ENCODE data around the gene PTH2. TPM values are rescaled to one million over a fixed set of nuclear protein-coding genes. Genes with fewer than 3 reads are reported as not detected.
A peak's percentile ranks its signal among the peaks of the same experiment; 100 is the strongest.

The PTH2 gene
- total and polyA plus RNA-seq, 9 donors, result 0.28 TPM; not detected in 8

- peak; percentile 39 for DNase-seq
- Histone ChIP-seq H3K4me3 (ENCODE audit: low read length) (no peak overlapping the region), H3K27me3 (ENCODE audit: control insufficient read depth, insufficient read depth, low read length) (peaks cover 97% of the 10 kb centered on the region), H3K36me3 (ENCODE audit: control insufficient read depth, insufficient read depth, low read length) (no peaks in the 10 kb centered on the region), H3K4me1 (ENCODE audit: control insufficient read depth, insufficient read depth, low read length) (peaks cover 19% of the 10 kb centered on the region), H3K9me3 (replicated peaks; ENCODE audit: control insufficient read depth, low read depth, low read length) (no peaks in the 10 kb centered on the region), H3K27ac (ENCODE audit: low read length) (no peak overlapping the region)
- WGBS (ENCODE audit: insufficient coverage), result under 1% methylated on average over 58 of the region's 58 CpGs
Measured at GRCh38 chr19:49422407-49423070, 702 bp downstream of the PTH2 start.

GRCh38 chr19:49421878-49422202 is 1.4 kb downstream of the PTH2 start:
- no peaks in the 10 kb centered on the region for H3K9me3 ChIP-seq (replicated peaks; ENCODE audit: control insufficient read depth, low read depth, low read length)
- WGBS (ENCODE audit: insufficient coverage), result 25% methylated on average over 1 of the region's 3 CpGs
- H3K4me3 ChIP-seq (ENCODE audit: low read length), result no peak overlapping the region
- H3K36me3 ChIP-seq (ENCODE audit: control insufficient read depth, insufficient read depth, low read length), result no peaks in the 10 kb centered on the region
- H3K4me1 ChIP-seq (ENCODE audit: control insufficient read depth, insufficient read depth, low read length), result peaks cover 19% of the 10 kb centered on the region
- H3K27me3 ChIP-seq (ENCODE audit: control insufficient read depth, insufficient read depth, low read length), result peaks cover 97% of the 10 kb centered on the region
- no peak for DNase-seq
- H3K27ac ChIP-seq (ENCODE audit: low read length), result no peak overlapping the region

GRCh38 chr19:49421039-49421877 is 2.0 kb downstream of the PTH2 start:
- Histone ChIP-seq H3K36me3 (ENCODE audit: control insufficient read depth, insufficient read depth, low read length) (no peaks in the 10 kb centered on the region), H3K9me3 (replicated peaks; ENCODE audit: control insufficient read depth, low read depth, low read length) (no peaks in the 10 kb centered on the region), H3K27ac (ENCODE audit: low read length) (no peak overlapping the region), H3K4me3 (ENCODE audit: low read length) (no peak overlapping the region), H3K4me1 (ENCODE audit: control insufficient read depth, insufficient read depth, low read length) (peaks cover 18% of the 10 kb centered on the region), H3K27me3 (ENCODE audit: control insufficient read depth, insufficient read depth, low read length) (peaks cover 97% of the 10 kb centered on the region)
- DNase-seq, result peak; percentile 81
- 8% methylated on average over 40 of the region's 48 CpGs for WGBS (ENCODE audit: insufficient coverage)

- WGBS (ENCODE audit: insufficient coverage), result 56% methylated on average over 2 of the region's 2 CpGs
- no peak overlapping the region for H3K4me3 ChIP-seq (ENCODE audit: low read length)
- H3K9me3 ChIP-seq (replicated peaks; ENCODE audit: control insufficient read depth, low read depth, low read length), result no peaks in the 10 kb centered on the region
- peaks cover 87% of the 10 kb centered on the region for H3K27me3 ChIP-seq (ENCODE audit: control insufficient read depth, insufficient read depth, low read length)
- no peak for DNase-seq
- H3K4me1 ChIP-seq (ENCODE audit: control insufficient read depth, insufficient read depth, low read length), result peaks cover 15% of the 10 kb centered on the region
- no peak overlapping the region for H3K27ac ChIP-seq (ENCODE audit: low read length)
- H3K36me3 ChIP-seq (ENCODE audit: control insufficient read depth, insufficient read depth, low read length), result no peaks in the 10 kb centered on the region
Measured at GRCh38 chr19:49420227-49420626, 3.0 kb downstream of the PTH2 start.

- Histone ChIP-seq H3K36me3 (ENCODE audit: control insufficient read depth, insufficient read depth, low read length) (no peaks in the 10 kb centered on the region), H3K27ac (ENCODE audit: low read length) (no peak overlapping the region), H3K9me3 (replicated peaks; ENCODE audit: control insufficient read depth, low read depth, low read length) (no peaks in the 10 kb centered on the region), H3K27me3 (ENCODE audit: control insufficient read depth, insufficient read depth, low read length) (peaks cover 76% of the 10 kb centered on the region), H3K4me1 (ENCODE audit: control insufficient read depth, insufficient read depth, low read length) (peaks cover 15% of the 10 kb centered on the region), H3K4me3 (ENCODE audit: low read length) (no peak overlapping the region)
- WGBS (ENCODE audit: insufficient coverage), result 80% methylated on average over 1 of the region's 2 CpGs
- DNase-seq, result no peak
Measured at GRCh38 chr19:49419173-49419572, 4.1 kb downstream of the PTH2 start.

GRCh38 chr19:49418511-49418910 is 4.7 kb downstream of the PTH2 start:
- Histone ChIP-seq H3K27ac (ENCODE audit: low read length) (no peak overlapping the region), H3K36me3 (ENCODE audit: control insufficient read depth, insufficient read depth, low read length) (no peaks in the 10 kb centered on the region), H3K4me1 (ENCODE audit: control insufficient read depth, insufficient read depth, low read length) (peaks cover 21% of the 10 kb centered on the region), H3K27me3 (ENCODE audit: control insufficient read depth, insufficient read depth, low read length) (peaks cover 69% of the 10 kb centered on the region), H3K9me3 (replicated peaks; ENCODE audit: control insufficient read depth, low read depth, low read length) (no peaks in the 10 kb centered on the region), H3K4me3 (ENCODE audit: low read length) (no peak overlapping the region)
- WGBS (ENCODE audit: insufficient coverage), result 100% methylated on average over 1 of the region's 5 CpGs
- DNase-seq, result no peak

GRCh38 chr19:49417088-49417487 is 6.2 kb downstream of the PTH2 start:
- Histone ChIP-seq H3K27me3 (ENCODE audit: control insufficient read depth, insufficient read depth, low read length) (peaks cover 55% of the 10 kb centered on the region), H3K9me3 (replicated peaks; ENCODE audit: control insufficient read depth, low read depth, low read length) (no peaks in the 10 kb centered on the region), H3K27ac (ENCODE audit: low read length) (no peak overlapping the region), H3K4me3 (ENCODE audit: low read length) (no peak overlapping the region), H3K4me1 (ENCODE audit: control insufficient read depth, insufficient read depth, low read length) (peaks cover 21% of the 10 kb centered on the region), H3K36me3 (ENCODE audit: control insufficient read depth, insufficient read depth, low read length) (no peaks in the 10 kb centered on the region)
- DNase-seq, result no peak
- WGBS (ENCODE audit: insufficient coverage), result 26% methylated on average over 2 of the region's 7 CpGs

- no CpG with 5 or more reads among the region's 2 CpGs for WGBS (ENCODE audit: insufficient coverage)
- no peaks in the 10 kb centered on the region for H3K9me3 ChIP-seq (replicated peaks; ENCODE audit: control insufficient read depth, low read depth, low read length)
- peaks cover 17% of the 10 kb centered on the region for H3K4me1 ChIP-seq (ENCODE audit: control insufficient read depth, insufficient read depth, low read length)
- H3K36me3 ChIP-seq (ENCODE audit: control insufficient read depth, insufficient read depth, low read length), result no peaks in the 10 kb centered on the region
- H3K4me3 ChIP-seq (ENCODE audit: low read length), result no peak overlapping the region
- no peak overlapping the region for H3K27ac ChIP-seq (ENCODE audit: low read length)
- peaks cover 44% of the 10 kb centered on the region for H3K27me3 ChIP-seq (ENCODE audit: control insufficient read depth, insufficient read depth, low read length)
- no peak for DNase-seq
Measured at GRCh38 chr19:49415810-49416200, 7.4 kb downstream of the PTH2 start.

GRCh38 chr19:49415102-49415809 is 8.0 kb downstream of the PTH2 start:
- 52% methylated on average over 8 of the region's 15 CpGs for WGBS (ENCODE audit: insufficient coverage)
- Histone ChIP-seq H3K4me1 (ENCODE audit: control insufficient read depth, insufficient read depth, low read length) (peaks cover 17% of the 10 kb centered on the region), H3K9me3 (replicated peaks; ENCODE audit: control insufficient read depth, low read depth, low read length) (no peaks in the 10 kb centered on the region), H3K27me3 (ENCODE audit: control insufficient read depth, insufficient read depth, low read length) (peaks cover 39% of the 10 kb centered on the region), H3K27ac (ENCODE audit: low read length) (no peak overlapping the region), H3K4me3 (ENCODE audit: low read length) (no peak overlapping the region), H3K36me3 (ENCODE audit: control insufficient read depth, insufficient read depth, low read length) (no peaks in the 10 kb centered on the region)
- no peak for DNase-seq

- DNase-seq, result no peak
- WGBS (ENCODE audit: insufficient coverage), result 73% methylated on average over 3 of the region's 3 CpGs
Measured at GRCh38 chr19:49414256-49414655, 9.0 kb downstream of the PTH2 start.

More at GRCh38 chr19:49414256-49414655, 9.0 kb downstream of the PTH2 start:
- peaks cover 31% of the 10 kb centered on the region for H3K27me3 ChIP-seq (ENCODE audit: control insufficient read depth, insufficient read depth, low read length)
- H3K9me3 ChIP-seq (replicated peaks; ENCODE audit: control insufficient read depth, low read depth, low read length), result no peaks in the 10 kb centered on the region
- H3K4me3 ChIP-seq (ENCODE audit: low read length), result no peak overlapping the region
- peaks cover 17% of the 10 kb centered on the region for H3K4me1 ChIP-seq (ENCODE audit: control insufficient read depth, insufficient read depth, low read length)
- no peak overlapping the region for H3K27ac ChIP-seq (ENCODE audit: low read length)
- H3K36me3 ChIP-seq (ENCODE audit: control insufficient read depth, insufficient read depth, low read length), result no peaks in the 10 kb centered on the region
